GM23338 (cell line): Measurements from ENCODE around the gene NYAP2. TPM values are rescaled to one million over a fixed set of nuclear protein-coding genes. Genes with fewer than 3 reads are reported as not detected.

Source experiments
- ATAC-seq: fragments of 200-7000 bp; cut with Tn5 transposase; 3 replicates; pipeline ENCODE4 v1.9.1; 2020
- DNase-seq: peaks from one replicate; pipeline ENCODE4 v3.0.0-alpha.2; 2015; ENCODE audit warnings: low spot score
- H2AFZ ChIP-seq: fragments of 200-600 bp; sonication (generic); 2 replicates; pipeline ENCODE4 v1.8.0; 2016; ENCODE audit warnings: antibody characterized with exemption, mild to moderate bottlenecking, moderate library complexity
- H3F3A ChIP-seq: fragments of 200-600 bp; sonication (generic); replicated peaks from 2 replicates; pipeline ENCODE4 v1.8.0; 2017; ENCODE audit warnings: antibody characterized with exemption, mixed run types, low read depth
- H3K27ac ChIP-seq: fragments of 200-600 bp; sonication (generic); 2 replicates; pipeline ENCODE4 v1.6.1; 2016; ENCODE audit warnings: low read depth
- H3K27me3 ChIP-seq: fragments of 200-600 bp; sonication (generic); 2 replicates; pipeline ENCODE4 v1.8.0; 2016; ENCODE audit warnings: mild to moderate bottlenecking, mixed run types, moderate library complexity; ENCODE audit not compliant: insufficient read depth
- H3K36me3 ChIP-seq: fragments of 200-600 bp; sonication (generic); 2 replicates; pipeline ENCODE4 v1.8.0; 2016; ENCODE audit warnings: mild to moderate bottlenecking; ENCODE audit not compliant: insufficient read depth
- H3K4me1 ChIP-seq: fragments of 200-600 bp; sonication (generic); 2 replicates; pipeline ENCODE4 v1.8.0; 2016; ENCODE audit warnings: mild to moderate bottlenecking, moderate library complexity; ENCODE audit not compliant: insufficient read depth
- H3K4me2 ChIP-seq: fragments of 200-600 bp; sonication (generic); 2 replicates; pipeline ENCODE4 v1.7.1; 2017; ENCODE audit warnings: mixed run types
- H3K4me3 ChIP-seq: fragments of 200-600 bp; sonication (generic); 2 replicates; pipeline ENCODE4 v1.6.1; 2016; ENCODE audit warnings: mixed run types
- H3K79me2 ChIP-seq: fragments of 200-600 bp; sonication (generic); replicated peaks from 2 replicates; pipeline ENCODE4 v1.8.0; 2017; ENCODE audit warnings: mild to moderate bottlenecking; ENCODE audit not compliant: insufficient read depth
- H3K9me2 ChIP-seq: fragments of 200-600 bp; sonication (generic); 2 replicates; pipeline ENCODE4 v1.8.0; 2017; ENCODE audit not compliant: insufficient read depth
- H4K20me1 ChIP-seq: fragments of 200-600 bp; sonication (generic); replicated peaks from 2 replicates; pipeline ENCODE4 v1.8.0; 2017; ENCODE audit warnings: mild to moderate bottlenecking; ENCODE audit not compliant: insufficient read depth
- H3K27ac Mint-ChIP-seq: 2 replicates; pipeline ENCODE4 v1.8.0; 2020; ENCODE audit warnings: inconsistent platforms, mild to moderate bottlenecking, moderate library complexity, mixed read lengths
- H3K27me3 Mint-ChIP-seq: 3 replicates; pipeline ENCODE4 v1.8.0; 2022; ENCODE audit warnings: low read depth, mild to moderate bottlenecking, moderate library complexity, mixed read lengths, inconsistent platforms; ENCODE audit not compliant: insufficient read depth, poor library complexity
- H3K36me3 Mint-ChIP-seq: 3 replicates; pipeline ENCODE4 v1.8.0; 2021; ENCODE audit warnings: low read depth, mild to moderate bottlenecking, inconsistent platforms, moderate library complexity, mixed read lengths
- H3K4me1 Mint-ChIP-seq: 3 replicates; pipeline ENCODE4 v1.8.0; 2020; ENCODE audit warnings: mild to moderate bottlenecking, inconsistent platforms, mixed read lengths
- H3K4me3 Mint-ChIP-seq: 3 replicates; pipeline ENCODE4 v1.8.0; 2021; ENCODE audit warnings: moderate library complexity, mild to moderate bottlenecking, inconsistent platforms, mixed read lengths
- H3K9me3 Mint-ChIP-seq: 3 replicates; pipeline ENCODE4 v1.8.0; 2020; ENCODE audit warnings: moderate library complexity, mild to moderate bottlenecking, inconsistent platforms, mixed read lengths
- CREB1 ChIP-seq: fragments of 250-450 bp; sonication (Bioruptor Pico); IDR thresholded peaks from 2 replicates; pipeline ENCODE4 v1.5.0; 2020; ENCODE audit warnings: low read depth, mild to moderate bottlenecking, moderate library complexity
- CTCF ChIP-seq, 2 experiments: fragments of 200-600 bp in 1 of 2; sonication (generic) in 1 of 2; conservative IDR thresholded peaks; 2 replicates each; pipeline versions ENCODE4 v1.5.1 to v1.6.1; 2016 to 2017; ENCODE audit warnings: antibody characterized with exemption in 2 of 2, low read depth in 2 of 2, mild to moderate bottlenecking in 2 of 2, moderate library complexity in 1 of 2
- EZH2 ChIP-seq: fragments of 200-600 bp; sonication (generic); IDR thresholded peaks from one replicate; pipeline ENCODE4 v1.8.0; 2017; ENCODE audit warnings: antibody characterized with exemption, mild to moderate bottlenecking, low read depth; ENCODE audit not compliant: unreplicated experiment
- EZH2phosphoT487 ChIP-seq: fragments of 200-600 bp; sonication (generic); IDR thresholded peaks from one replicate; pipeline ENCODE4 v1.8.1; 2018; ENCODE audit warnings: antibody characterized with exemption; ENCODE audit not compliant: unreplicated experiment
- JUNB ChIP-seq: IDR thresholded peaks from one replicate; pipeline ENCODE4 v1.6.1; 2016; ENCODE audit warnings: antibody characterized with exemption; ENCODE audit not compliant: unreplicated experiment
- NANOG ChIP-seq: IDR thresholded peaks from 2 replicates; pipeline ENCODE4 v1.6.1; 2016; ENCODE audit warnings: antibody characterized with exemption, borderline replicate concordance
- POLR2AphosphoS5 ChIP-seq: IDR thresholded peaks from 2 replicates; pipeline ENCODE4 v1.6.1; 2016; ENCODE audit warnings: antibody characterized with exemption, low read depth
- REST ChIP-seq: IDR thresholded peaks from one replicate; pipeline ENCODE4 v1.6.1; 2018; ENCODE audit warnings: antibody characterized with exemption; ENCODE audit not compliant: unreplicated experiment
- STAT1 ChIP-seq: IDR thresholded peaks from one replicate; pipeline ENCODE4 v1.6.1; 2016; ENCODE audit warnings: antibody characterized with exemption; ENCODE audit not compliant: unreplicated experiment
- ZNF114 ChIP-seq: fragments of 250-450 bp; sonication (Bioruptor Pico); IDR thresholded peaks from 2 replicates; pipeline ENCODE4 v1.5.0; 2020; ENCODE audit warnings: mild to moderate bottlenecking, moderate library complexity
- ZNF331 ChIP-seq: fragments of 250-450 bp; sonication (Bioruptor Pico); IDR thresholded peaks from 2 replicates; pipeline ENCODE4 v1.5.0; 2020; ENCODE audit warnings: low read depth, mild to moderate bottlenecking, moderate library complexity
- ZNF462 ChIP-seq: fragments of 250-450 bp; sonication (Bioruptor Pico); IDR thresholded peaks from 2 replicates; pipeline ENCODE4 v1.5.0; 2020; ENCODE audit warnings: mild to moderate bottlenecking, moderate library complexity
- polyA plus RNA-seq: library from polyadenylated mRNA; unstranded; fragments of >200 nt; fragmentation: Nextera tagmentation; extraction: Ambion mirVana; gene quantifications from 2 replicates; pipeline ENCODE4 v1.2.1, GENCODE V29; 2016
- total RNA-seq: library from RNA; depleted of rRNA; stranded (reverse); fragments of >200 nt; shearing (Covaris generic); gene quantifications from 2 replicates; pipeline ENCODE4 v1.2.3, GENCODE V29; 2014
- TF ChIP-seq, protein P1 (sequence below): IDR thresholded peaks from 2 replicates; pipeline ENCODE4 v1.6.1; 2016; ENCODE audit warnings: antibody characterized with exemption

The NYAP2 gene
- total and polyA plus RNA-seq, 2 experiments from 2014 or later, result not detected

- Histone ChIP-seq H3K9me2 (no peaks in the 10 kb centered on the region), H3K4me3 (no peak overlapping the region), H4K20me1 (no peaks in the 10 kb centered on the region), H3K27me3 (no peaks in the 10 kb centered on the region), H3K36me3 (no peaks in the 10 kb centered on the region), H3K4me1 (no peaks in the 10 kb centered on the region), H3K4me2 (no peak overlapping the region), H3K27ac (no peak overlapping the region), H2AFZ (no peak overlapping the region), H3F3A (no peaks in the 10 kb centered on the region), H3K79me2 (no peaks in the 10 kb centered on the region)
- H3K4me3 Mint-ChIP-seq, result no peak overlapping the region
- no peak for DNase-seq
- no peaks in the 10 kb centered on the region for H3K27me3 Mint-ChIP-seq
- H3K36me3 Mint-ChIP-seq, result no peaks in the 10 kb centered on the region
- H3K4me1 Mint-ChIP-seq, result peaks cover 3% of the 10 kb centered on the region; the same call in 2 of the 3 replicates
- ATAC-seq, result no peak
- TF ChIP-seq EZH2phosphoT487 (no peak), ZNF462 (CRISPR knock-in tag) (no peak), JUNB (no peak), POLR2AphosphoS5 (no peak), ZNF114 (CRISPR knock-in tag) (no peak), STAT1 (no peak), CTCF (conservative IDR thresholded peaks at IDR 0.05; ENCODE audit: low read depth in 2 of 2) (no peak), CREB1 (CRISPR knock-in tag) (no peak), NANOG (no peak), ZNF331 (no peak), REST (no peak), EZH2 (no peak)
- TF ChIP-seq, protein P1, sequence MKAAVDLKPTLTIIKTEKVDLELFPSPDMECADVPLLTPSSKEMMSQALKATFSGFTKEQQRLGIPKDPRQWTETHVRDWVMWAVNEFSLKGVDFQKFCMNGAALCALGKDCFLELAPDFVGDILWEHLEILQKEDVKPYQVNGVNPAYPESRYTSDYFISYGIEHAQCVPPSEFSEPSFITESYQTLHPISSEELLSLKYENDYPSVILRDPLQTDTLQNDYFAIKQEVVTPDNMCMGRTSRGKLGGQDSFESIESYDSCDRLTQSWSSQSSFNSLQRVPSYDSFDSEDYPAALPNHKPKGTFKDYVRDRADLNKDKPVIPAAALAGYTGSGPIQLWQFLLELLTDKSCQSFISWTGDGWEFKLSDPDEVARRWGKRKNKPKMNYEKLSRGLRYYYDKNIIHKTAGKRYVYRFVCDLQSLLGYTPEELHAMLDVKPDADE, result no peak
- H3K9me3 Mint-ChIP-seq, result no peaks in the 10 kb centered on the region; the same call in 2 of the 3 replicates
- no peak overlapping the region for H3K27ac Mint-ChIP-seq
These were observed 115.5 kb downstream of the NYAP2 start for GRCh38 chr2:225515033-225515432.
